HG02571 (cell line): Measurements from ENCODE around the gene COG7.

Experiments used
- ATAC-seq: cut with Tn5 transposase; IDR thresholded peaks from one replicate; pipeline ENCODE4 v1.9.1; 2021; ENCODE audit warnings: mild to moderate bottlenecking, moderate library complexity; ENCODE audit not compliant: unreplicated experiment

The COG7 gene

DNA sequence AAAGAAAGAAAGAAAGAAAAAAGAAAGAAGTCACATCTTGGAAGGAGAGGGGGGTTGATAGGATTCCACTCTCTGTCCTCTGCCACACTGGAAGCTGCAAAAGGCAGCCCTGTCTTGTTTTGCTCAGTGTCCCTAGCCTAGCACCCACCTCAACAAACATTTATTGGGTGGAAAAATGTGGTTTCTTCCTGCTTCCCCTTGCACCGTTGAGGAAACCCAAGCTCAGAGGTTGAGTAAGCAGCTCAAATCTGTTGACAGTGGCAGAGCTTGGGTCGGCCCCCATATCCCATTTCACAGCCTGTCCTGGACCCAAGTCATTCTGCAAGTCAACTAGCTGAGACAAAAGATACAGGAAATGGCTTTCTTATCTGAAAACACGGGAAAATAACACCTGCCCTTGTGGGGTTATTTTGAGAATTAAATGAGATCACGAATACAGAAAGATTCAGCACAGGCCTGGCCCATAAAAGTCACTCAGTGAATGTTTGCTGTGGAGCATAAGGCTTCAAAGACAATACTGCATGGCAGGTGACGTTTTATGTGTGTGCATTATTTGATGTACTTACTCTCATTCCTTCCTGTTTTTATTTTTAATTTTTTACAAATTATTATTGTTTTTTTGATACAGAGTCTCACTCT, 87.3 kb downstream of the COG7 start:
- ATAC-seq, result no peak

DNA sequence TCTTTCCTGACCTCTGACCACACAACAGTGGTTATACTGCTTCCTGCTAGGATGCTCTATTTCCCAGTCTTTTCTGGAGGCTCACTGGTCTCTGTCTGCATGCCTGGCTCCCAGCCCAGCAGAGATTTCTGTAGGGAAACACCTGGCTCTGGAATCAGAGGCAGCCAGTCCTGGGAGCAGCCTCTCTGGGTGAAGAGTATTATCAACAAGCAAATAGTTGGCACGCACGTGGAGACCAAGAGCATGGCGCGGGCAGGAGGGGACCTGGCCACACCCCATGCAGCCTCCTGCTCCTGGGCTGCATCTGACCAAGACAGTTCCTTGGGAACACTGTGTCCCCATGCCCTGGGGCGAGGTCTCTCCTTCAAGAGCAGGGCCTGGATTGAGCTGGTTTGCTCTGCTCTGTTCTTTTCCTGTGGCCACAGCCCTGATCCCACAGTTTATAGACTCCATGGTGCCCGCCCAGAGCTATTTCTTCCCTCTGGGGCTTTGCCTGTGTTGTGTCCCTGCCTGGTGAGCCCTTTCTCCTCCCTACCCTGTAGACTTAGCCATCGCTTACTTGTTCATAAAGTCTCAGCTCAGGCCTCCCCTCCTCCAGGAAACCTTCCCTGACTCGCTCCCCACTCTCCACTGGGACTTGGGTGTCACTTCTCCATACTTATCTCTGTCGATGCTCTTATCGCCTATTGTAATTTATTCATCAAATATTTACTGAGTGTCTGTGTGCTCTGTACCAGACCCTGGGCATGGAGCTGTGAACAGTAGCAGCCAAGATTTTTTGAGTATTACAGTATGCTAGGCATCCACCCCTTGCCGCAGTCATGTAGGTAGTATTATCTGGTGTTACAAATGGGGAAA, 90.3 kb downstream of the COG7 start:
- no peak for ATAC-seq

DNA sequence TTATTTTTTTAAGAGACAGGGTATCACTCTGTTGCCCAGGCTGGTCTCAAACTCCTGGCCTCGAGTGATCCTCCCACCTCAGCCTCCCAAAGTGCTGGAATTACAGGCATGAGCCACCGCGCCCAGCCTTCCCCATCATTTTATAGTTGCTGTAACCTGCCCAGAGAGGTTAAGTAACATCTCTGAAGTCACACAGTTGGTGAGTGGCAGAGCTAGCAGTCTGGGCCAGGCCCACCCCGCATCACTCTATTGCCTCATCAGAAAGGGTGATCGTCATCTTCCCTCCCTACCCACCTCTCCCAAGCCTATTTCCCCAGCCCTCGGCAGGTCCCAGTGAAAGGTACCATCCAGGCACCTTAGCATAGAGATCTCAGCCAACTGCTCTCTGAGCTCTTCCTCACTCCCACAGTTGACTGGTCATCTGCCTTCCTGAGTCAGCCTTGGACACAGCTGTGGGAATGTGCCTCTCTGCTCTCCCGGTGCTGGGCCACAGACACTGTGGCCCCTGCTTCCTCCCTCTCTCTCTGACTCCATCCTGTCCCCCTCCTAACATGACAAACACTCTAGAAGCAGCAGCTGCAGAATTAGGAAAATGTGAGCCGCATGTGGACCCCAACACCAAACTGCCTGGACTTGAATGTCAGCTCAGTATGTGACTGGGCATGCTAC, 93.8 kb downstream of the COG7 start:
- no peak for ATAC-seq

DNA sequence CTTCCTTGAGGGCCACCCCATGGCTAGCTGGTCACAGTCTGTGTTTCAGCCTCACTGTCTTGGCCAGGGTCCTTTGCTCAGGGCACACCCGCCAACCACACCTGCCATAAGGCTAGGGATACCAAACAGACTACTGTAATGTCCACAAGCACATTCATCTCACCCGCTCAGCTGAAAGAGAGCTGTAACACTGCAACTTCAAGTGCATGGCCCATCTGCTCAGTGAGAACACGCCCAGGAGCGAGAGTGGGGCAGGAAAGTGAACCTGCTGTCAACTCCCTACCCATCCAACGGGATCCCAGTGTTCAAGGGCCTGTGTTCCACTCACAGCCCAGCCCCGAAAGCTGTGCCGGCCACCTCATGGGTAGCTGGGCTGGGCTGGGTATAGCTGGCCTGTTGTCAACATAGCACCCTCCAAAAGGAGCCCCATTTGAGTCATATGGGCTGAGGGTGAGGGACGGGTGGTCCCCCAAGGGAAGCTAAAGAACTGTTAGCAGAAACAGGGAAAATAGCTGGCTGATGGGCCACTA, 95.2 kb downstream of the COG7 start:
- no peak for ATAC-seq

DNA sequence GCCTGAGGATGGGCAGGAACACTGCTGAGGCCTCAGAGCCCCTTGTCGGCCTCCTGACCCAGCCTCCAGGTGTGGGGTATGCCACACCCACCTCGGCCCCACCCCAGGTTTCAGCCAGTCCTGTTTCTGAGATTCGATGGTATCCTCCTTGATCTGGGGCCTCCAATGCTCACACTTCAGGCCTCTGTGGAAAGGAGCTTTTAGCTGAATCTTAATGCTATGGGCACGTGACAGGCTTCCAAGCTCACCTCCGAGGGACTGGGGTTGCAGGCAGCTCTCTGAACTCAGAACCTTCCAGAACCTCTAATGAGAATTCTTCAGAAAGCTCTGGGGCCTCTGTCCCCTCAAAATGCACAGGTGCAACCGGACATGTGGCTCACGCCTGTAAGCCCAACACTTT, 96.0 kb downstream of the COG7 start:
- no peak for ATAC-seq

DNA sequence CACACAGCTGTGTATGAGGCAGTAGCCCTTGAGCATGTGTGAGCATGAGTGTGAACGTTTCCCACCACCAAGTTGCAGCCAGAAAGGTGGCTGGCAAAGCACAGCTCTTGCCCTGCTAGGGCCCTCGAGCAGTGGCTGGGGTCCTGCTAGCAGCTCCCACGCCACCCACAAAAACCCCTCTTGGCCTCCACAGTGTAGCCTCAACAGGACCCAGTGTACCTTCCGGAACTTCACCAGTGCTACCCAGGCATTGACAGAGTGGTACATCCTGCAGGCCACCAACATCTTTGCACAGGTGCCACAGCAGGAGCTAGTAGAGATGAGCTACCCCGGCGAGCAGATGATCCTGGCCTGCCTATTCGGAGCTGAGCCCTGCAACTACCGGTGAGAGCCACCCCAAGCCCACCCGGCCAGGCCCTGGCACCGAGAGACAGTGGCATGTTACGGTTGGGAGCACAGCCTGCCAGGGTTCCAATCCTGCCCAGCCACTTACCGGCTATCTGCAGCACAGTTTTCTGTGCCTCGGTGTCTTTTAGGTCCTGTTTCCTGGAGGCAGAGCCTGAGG, 97.8 kb downstream of the COG7 start:
- no peak for ATAC-seq

DNA sequence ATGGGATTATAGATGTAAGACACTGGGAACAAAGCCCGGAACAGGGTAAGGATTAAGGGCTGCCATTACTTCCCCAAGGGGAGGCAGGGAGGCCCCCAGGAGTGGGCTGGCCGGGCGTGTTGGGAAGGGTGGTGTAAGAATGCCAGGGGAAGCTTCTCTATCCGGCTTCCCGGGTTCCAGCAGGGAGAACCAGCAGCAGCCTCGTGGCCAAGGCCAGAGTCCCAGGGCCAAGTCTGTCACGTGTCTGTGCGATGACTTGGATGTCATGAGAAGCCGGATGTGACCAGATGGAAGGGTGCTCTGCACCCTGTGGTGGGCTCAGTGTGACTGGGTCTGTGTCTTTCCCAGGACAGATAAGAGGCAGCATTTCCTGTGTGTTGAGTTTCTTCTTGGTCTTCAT, 98.7 kb downstream of the COG7 start:
- no peak for ATAC-seq

DNA sequence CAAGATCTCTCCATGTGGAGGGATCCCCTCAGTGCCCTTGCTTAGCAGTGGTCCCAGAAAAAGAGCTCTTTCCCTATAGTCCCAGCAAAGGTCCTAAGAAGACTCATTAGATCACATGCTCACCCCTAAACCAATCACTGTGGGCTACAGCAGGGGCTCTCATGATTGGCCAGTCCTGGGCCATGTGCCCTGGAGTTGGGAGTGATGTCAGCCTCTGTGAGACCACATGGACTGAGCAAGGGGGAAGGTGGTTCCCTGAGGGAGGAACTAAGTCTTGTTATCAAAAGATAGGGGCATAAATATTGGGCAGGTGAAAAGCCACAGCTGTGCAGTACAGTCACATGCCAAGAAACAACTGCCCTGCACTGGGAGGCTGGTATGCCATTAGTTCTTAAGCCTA, 99.5 kb downstream of the COG7 start:
- ATAC-seq, result no peak

DNA sequence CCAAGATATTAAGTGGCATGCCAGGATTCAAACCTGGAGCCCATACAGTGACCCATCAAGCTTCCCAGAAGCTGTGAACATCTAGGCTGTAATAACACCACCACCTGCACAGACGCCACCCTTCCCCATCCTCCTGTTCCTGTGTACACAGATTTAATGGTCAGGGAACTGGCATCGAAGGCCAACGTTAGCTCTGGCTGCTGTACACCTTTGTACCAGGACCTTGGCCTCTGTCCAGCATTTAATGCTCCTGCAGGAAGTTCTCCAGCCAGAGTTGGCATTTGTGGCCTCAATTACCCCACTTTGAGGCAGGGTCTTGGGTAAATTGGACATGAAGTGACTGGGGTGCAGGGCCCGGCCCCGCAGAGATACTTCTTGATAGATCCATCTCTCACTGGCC, 101.6 kb downstream of the COG7 start:
- no peak for ATAC-seq

DNA sequence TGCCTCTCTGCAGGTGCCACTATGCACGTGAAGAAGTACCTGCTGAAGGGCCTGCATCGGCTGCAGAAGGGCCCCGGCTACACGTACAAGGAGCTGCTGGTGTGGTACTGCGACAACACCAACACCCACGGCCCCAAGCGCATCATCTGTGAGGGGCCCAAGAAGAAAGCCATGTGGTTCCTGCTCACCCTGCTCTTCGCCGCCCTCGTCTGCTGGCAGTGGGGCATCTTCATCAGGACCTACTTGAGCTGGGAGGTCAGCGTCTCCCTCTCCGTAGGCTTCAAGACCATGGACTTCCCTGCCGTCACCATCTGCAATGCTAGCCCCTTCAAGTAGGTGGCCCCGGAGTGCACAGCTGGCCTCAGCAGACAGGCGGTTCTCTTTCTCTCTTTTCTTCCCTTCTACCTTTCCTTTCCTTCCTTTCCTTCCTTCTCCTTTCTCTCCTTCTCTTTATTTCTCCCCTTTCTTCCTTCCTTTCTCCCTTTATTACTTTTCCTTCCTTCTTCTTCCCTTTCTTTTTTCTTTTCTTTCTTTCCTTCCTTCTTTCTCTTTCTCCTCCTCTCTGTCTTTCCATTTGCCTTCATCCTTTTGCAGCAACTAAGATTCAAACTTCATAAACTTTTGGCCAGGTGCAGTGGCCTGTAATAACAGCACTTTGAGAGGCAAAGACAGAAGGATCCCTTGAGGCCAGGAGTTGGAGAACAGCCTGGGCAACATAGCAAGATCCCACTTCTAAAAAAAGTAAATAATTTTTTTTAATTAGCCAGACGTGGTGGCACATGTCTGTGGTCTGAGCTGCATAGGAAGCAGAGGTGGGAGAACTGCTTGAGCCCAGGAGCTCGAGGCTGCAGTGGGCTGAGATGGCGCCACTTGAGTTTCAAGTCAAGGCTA, 104.2 kb downstream of the COG7 start:
- no peak for ATAC-seq

DNA sequence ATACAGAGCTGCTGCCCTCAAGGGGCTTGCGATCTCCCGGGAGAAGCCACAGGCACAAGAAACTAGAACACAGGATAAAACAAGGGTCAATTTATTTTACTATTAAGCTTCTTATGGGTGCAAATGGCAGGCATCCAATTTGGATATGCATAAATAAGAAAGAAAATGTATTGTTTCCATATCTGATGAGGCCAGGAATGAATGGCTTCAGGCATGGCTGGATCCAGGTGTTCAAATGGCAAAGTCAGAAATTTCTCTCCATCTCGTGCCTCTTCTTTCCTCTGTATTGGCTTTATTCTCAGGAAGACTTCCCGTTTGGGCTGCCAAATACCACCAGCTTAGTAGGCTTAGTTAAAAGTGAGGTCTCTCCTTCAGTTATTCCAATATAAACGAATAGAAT, 107.8 kb downstream of the COG7 start:
- no peak for ATAC-seq

DNA sequence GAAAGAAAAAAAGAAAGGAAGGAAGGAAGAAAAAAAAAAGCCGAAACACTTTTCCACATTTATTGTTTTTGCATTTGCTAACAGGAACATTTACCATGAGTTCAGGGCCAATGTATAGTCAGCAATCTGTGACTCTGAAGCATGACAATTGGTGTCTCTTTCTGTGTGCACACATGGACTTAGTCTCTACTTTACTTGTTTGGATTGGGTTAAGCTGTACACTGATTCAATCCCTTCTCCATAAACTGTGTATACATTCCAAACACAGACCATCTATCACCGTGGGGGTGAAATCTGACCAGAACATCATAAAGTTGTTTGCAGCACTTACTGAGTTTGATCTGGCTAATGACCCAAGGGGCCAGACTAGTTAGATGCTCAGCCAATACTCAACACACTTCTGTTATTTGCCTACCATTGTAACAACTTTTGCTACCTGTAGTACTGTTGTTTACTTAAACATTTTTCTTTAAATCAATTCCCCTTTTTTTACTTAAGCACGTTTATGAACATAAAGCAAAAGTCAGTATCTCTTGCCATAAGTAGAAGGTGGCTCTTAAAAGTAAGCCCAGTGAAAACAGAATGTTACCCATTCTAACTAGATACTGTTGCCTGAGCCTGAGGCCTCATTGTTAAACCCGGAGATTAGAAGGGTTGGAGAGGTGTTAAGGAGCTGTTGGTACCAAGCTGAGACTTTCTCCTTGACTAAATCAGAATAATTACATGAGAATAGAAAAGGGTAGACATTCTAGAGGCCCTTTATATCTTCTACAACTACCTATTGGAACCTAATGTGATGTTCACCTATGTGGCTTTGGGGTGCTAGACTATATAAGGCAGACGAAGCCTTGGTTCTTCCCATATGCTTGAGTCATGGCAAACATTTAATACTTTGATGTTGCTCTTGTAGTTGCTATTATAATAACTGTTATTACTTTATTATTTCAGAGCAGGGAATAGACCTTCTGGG, 109.1 kb downstream of the COG7 start:
- ATAC-seq, result no peak

DNA sequence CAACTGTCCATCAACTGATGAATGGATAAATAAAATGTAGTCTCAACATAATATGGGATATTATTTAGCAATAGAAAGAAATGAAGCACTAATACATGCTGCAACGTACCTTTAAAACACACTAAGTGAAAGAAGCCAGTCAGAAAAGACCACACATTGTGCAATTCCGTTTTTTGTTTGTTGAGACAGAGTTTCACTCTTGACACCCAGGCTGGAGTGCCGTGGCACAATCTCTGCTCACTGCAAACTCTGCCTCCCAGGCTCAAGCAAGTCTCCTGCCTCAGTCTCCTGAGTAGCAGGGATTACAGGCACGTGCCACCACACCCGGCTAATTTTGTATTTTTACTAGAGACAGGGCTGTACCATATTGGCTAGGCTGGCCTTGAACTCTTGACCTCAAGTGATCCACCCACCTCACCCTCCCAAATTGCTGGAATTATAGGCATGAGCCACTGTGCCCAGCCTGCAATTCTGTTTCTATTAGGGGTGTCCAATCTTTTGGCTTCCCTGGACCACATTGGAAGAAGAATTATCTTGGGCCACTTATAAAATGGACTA, 110.8 kb downstream of the COG7 start:
- no peak for ATAC-seq

DNA sequence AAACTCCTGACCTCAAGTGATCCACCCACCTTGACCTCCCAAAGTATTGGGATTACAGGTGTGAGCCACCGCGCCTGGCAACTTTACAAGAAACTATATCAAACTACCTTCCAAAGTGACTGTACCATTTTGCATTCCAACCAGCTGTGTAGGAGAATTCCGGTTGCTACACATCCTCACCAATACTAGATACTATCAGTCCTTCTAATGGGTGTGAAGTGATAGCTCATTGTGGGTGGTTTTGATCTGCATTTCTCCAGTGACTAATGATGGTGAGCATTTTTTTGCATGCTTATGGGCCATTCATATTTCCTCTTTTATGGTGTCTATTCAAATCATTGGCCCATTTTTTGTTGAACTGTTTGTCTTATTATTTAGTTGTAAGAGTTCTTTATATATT, 113.2 kb downstream of the COG7 start:
- ATAC-seq, result no peak
